HG03175 (cell line): ENCODE measurements around the gene NHSL1.

Experiments used
- ATAC-seq: cut with Tn5 transposase; IDR thresholded peaks from one replicate; pipeline ENCODE4 v1.9.1; 2021; ENCODE audit warnings: mild to moderate bottlenecking, moderate library complexity; ENCODE audit not compliant: unreplicated experiment

Gene NHSL1

GRCh38 chr6:138525355-138525754, 26.1 kb upstream of the NHSL1 start:
- ATAC-seq: no peak

DNA sequence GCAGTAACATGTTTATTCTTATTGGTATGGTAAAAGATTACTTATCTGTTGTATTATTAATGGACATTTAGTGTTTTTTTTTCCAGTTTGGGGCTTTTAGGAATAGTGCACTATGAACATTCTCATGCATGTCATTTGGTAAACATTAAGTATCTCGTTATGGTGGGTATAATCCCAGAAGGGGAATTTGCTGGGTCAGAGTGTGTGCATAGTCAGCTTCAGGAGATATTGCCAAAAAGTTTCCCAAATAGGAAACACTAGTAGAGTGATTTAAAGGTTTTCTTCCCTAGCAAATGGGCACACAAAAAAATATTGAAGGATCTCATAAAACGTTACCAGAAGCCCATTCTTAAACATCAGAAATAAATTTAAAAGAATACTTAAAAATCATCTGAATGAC, 25.2 kb upstream of the NHSL1 start:
- ATAC-seq: no peak

DNA sequence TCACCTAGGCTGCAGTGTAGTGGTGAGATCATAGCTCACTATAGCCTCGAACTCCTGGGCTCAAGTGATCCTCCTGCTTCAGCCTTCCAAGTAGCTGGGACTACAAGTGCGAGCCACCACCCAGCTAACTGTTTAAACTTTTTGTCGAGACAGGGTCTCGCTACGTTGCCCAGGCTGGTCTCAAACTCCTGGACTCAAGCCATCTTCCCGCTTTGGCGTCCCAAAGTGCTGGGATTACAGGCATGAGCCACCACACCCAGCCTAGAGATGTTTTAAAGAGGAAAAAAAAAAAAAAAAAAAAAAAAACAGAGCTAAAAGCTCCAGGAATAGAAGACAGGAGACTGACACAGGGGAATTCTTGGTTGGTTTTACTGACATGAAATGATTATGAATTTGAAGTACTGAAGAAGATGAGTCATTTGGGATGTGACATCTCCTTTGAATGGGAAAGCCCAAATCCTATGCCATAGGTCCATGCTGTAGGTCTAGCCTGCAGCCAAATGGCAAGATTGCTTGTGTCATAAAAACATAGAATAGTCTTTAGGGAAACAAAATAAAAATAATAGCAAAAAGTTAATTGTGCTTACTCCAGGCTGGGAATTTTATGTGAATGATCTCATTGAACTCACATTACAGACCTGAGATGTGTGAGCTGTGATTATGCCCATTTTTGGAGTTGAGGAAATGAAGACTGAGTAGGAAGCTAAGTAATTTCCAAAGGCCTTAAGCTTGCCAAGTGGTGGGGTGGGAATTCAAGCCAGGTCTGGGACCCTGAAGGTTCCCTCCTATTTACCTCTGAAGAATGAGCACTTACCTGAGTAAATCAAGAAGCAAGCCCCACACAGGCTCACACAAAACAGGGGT, 24.3 kb upstream of the NHSL1 start:
- ATAC-seq: no peak

GRCh38 chr6:138522611-138523010, 23.3 kb upstream of the NHSL1 start:
- no peak for ATAC-seq

DNA sequence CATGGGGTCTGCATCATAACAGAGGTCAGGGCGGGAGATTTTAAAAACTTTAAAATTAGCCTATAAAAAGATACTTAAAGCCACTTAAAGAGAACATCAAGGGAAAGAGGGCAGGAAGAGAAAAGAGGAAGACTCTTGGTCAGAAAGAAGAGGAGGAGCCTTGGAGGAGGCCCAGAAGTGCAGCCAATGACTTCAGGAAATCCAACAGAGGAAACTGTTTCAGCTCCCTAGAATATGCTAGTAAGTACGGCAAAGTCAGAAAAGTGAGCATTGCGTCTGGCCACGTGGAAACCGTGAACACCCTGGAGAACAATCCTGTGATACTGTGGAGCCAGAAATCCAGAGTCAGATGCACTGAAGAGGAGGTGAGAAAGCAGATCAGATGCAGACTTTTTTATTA, 22.5 kb upstream of the NHSL1 start:
- no peak for ATAC-seq

DNA sequence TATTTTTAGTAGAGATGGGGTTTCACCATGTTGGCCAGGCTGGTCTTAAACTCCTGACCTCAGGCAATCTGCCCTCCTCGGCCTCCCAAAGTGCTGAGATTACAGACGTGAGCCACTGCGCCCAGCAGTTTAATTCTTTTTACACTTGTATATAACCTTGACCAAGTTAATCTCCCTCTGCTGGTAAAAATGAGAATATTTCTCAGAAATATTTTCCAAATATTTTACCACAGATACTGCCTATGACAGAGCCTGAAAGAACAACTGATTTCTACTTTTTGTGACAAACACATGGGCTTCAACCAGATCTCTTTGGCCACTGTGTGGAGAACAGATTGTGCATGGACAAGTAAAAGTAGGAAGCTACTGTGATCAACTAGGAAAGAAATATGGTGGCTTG, 21.2 kb upstream of the NHSL1 start:
- ATAC-seq: no peak

GRCh38 chr6:138518054-138518453, 18.8 kb upstream of the NHSL1 start:
- ATAC-seq: peak; percentile 63

GRCh38 chr6:138517635-138518034, 18.3 kb upstream of the NHSL1 start:
- ATAC-seq: peak; percentile 75

GRCh38 chr6:138515657-138516248, 16.5 kb upstream of the NHSL1 start:
- no peak for ATAC-seq

DNA sequence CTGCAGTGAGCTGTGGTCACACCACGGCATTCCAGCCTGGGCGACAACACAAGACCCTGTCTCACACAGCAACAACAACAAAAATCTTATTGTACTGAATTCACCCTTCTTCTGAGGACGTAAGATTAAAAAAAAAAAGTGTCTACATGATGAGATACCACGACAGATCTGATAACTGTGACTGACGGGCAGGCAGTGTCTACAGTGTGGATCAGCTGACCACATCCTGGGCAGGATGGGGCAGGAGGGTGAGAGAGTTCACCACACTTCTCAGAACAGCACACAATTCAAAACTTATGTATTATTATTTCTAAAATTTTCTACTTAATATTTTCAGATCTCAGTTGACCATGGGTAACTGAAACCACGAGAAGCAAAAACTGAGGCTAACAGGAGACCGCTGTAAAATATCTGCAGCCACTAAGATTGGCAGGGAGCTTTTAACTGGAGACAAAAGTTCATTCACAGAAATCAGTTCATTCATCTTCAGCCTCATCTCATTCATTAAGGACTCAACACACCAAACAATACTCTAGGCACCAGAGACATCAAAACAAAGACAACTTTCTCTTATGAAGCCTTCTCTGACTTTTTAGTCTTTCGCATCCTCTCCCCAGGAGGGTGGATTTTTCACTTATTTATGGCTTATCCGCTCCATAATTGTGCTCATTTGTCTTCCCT, 15.7 kb upstream of the NHSL1 start:
- ATAC-seq: no peak

GRCh38 chr6:138512609-138513008, 13.3 kb upstream of the NHSL1 start:
- ATAC-seq: no peak

DNA sequence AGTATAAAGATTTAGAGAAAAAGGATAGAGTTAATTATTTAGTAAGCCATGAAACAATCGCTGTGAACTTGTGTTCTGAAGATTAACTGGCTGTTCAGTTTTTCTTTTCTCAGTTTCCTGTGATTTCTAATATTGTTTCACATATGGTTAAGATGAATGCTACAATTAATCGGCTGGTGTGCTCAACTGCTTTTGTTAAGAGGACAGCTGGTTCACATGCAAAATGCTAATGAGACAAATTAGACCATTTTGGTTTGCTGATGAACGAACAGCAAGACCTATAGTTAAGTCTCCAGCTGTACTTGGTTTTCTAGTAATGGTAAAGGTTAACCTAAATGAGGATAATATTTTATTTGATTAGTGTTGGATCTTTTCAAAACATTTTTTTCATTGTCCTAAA, 10.8 kb upstream of the NHSL1 start:
- no peak for ATAC-seq

GRCh38 chr6:138509371-138509770, 10.1 kb upstream of the NHSL1 start:
- no peak for ATAC-seq

GRCh38 chr6:138508676-138508988, 9.3 kb upstream of the NHSL1 start:
- ATAC-seq: no peak

- ATAC-seq: no peak
Observed at GRCh38 chr6:138507977-138508675, 8.8 kb upstream of the NHSL1 start.

- no peak for ATAC-seq
Observed at GRCh38 chr6:138504764-138505689, 5.7 kb upstream of the NHSL1 start.

DNA sequence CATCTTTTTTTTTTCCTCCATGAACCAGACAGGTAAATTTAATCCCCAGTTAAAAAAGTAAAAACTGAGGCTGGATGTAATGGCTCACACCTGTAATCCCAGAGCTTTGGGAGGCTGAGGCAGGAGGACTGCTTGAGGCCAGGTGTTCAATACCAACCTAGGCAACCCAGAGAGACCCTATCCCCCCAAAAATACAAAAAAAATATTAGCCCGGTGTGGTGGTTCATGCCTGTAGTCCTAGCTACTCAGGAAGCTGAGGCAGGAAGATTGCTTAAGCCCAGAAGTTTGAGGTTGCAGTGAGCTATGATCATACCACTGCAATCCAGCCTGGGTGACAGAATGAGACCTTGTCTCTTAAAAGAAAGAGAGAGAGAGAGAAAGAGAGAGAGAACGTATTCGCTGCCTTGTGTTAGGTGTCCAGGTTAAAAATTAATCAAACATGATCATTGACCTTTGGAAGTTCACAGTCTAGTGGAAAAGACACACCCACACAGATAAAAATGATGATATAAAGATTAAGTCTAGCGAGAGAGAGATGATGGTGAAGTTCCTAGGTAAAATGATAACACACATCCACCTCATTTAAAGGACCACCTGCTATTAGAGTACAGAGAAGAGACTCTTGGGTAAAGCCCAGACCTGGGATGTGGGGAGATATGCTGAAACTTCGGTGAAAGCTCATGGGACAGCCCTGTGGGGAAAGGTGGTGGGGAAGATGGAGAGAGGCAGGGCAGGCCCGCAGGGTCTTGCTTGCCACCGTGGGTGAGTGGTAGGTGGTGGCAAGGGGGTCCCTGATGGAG, 4.8 kb upstream of the NHSL1 start:
- no peak for ATAC-seq

DNA sequence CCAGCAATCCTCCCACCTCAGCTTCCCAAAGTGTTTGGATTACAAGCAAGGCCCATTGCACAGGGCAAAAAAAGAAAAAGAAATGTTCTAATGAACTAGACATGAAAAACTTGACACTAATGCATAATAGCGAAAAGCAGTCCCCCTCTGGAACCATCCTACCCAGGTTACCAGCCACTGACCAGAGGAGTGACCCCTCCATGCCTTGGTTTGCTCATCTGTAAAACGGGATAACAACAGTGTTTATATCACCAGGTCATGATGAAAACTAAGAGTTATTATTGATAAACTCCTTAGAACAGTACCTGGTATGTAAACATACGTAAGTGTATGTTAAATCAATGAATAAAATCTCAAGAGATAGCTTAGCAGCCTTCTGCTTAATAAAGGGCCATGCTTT, 3.3 kb upstream of the NHSL1 start:
- ATAC-seq: no peak

DNA sequence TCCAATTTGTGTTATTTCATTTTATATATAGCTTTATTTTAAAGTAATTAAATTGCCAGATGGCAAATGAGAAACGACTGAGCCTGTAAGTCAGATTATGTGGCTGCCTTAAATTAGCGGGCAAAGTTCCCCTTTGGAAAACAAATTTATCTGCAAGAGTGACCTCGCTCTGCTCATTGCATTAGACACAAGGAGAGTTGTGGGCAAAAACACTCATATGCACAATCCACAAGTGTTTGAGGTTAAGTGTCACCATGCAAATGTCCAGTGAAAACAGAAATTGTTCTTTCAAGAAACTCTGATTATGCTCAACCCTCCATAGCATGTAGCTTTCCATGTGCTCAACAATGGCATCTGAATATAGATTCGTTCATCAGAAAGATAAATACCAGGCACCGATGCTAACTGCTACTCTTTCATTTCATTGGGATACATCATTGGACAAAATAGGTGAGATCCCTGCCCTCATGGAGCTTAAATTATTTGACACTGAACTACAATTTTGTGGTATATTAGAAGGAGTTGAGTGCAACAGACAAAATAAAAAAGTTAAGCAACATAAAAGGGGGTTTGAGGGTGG, 1.7 kb upstream of the NHSL1 start:
- no peak for ATAC-seq
